DOHH2 (cell line): Measurements from ENCODE around the gene SUPT3H.

Experiments used
- CTCF ChIP-seq: fragments of 200-600 bp; sonication (generic); IDR thresholded peaks from one replicate; pipeline ENCODE4 v1.5.1; 2014; ENCODE audit warnings: antibody characterized with exemption, mild to moderate bottlenecking, low read depth, low read length; ENCODE audit not compliant: poor library complexity, severe bottlenecking
- EZH2phosphoT487 ChIP-seq: fragments of 200-600 bp; sonication (generic); IDR thresholded peaks from 2 replicates; pipeline ENCODE4 v1.6.1; 2017; ENCODE audit warnings: borderline replicate concordance, mild to moderate bottlenecking, antibody characterized with exemption, low read length, moderate library complexity, mixed read lengths

- no peak for TF ChIP-seq CTCF
- TF ChIP-seq EZH2phosphoT487 = no peak
Observed at GRCh38 chr6:45297320-45297719, 80.4 kb downstream of the SUPT3H start.
